Naive thymus-derived CD4-positive, alpha-beta T cell (primary cell): ENCODE measurements around the gene EFHC1. TPM values are rescaled to one million over a fixed set of nuclear protein-coding genes. Genes with fewer than 3 reads are reported as not detected.

Source experiments
- ATAC-seq: fragments of 150-1000 bp; cut with Tn5 transposase; 2 replicates; pipeline ENCODE4 v1.10.0; 2021; ENCODE audit warnings: mild to moderate bottlenecking, moderate library complexity
- CTCF ChIA-PET: fragments of 350-600 bp; sonication (Branson Sonifier 250); formaldehyde crosslinking; loops from one replicate; lab custom pipeline; 2021; ENCODE audit warnings: antibody characterized with exemption; lab: Charles Lee
- POLR2A ChIA-PET: fragments of 350-600 bp; sonication (Branson Sonifier 250); formaldehyde crosslinking; loops from one replicate; lab custom pipeline; 2021; ENCODE audit warnings: antibody characterized with exemption, inconsistent platforms; lab: Charles Lee
- DNase-seq, 9 donors: peaks; one replicate each; pipeline versions ENCODE4 v3.0.0 to v3.0.0-alpha.2; 2020 to 2022; ENCODE audit warnings: mixed read lengths in 1 of 9
- H3K27ac ChIP-seq: one replicate; pipeline ENCODE4 v1.7.0; 2013; ENCODE audit warnings: mild to moderate bottlenecking, low read depth, low read length, moderate library complexity
- H3K27me3 ChIP-seq, 2 donors: one replicate each; pipeline ENCODE4 v1.7.0; 2013; ENCODE audit warnings: low read length in 2 of 2, mild to moderate bottlenecking in 2 of 2, moderate library complexity in 2 of 2; ENCODE audit not compliant: control insufficient read depth in 2 of 2, insufficient read depth in 2 of 2
- H3K36me3 ChIP-seq, 3 experiments: 1 replicate in 2 of 3; 2 replicates in 1 of 3; pipeline ENCODE4 v1.7.0; 2013; ENCODE audit warnings: low read length in 3 of 3, mild to moderate bottlenecking in 3 of 3, moderate library complexity in 1 of 3; ENCODE audit not compliant: insufficient read depth in 3 of 3, control insufficient read depth in 2 of 3
- H3K4me1 ChIP-seq, 2 donors: one replicate each; pipeline ENCODE4 v1.7.0; 2013; ENCODE audit warnings: low read length in 2 of 2, mild to moderate bottlenecking in 2 of 2, moderate library complexity in 1 of 2; ENCODE audit not compliant: control insufficient read depth in 2 of 2, insufficient read depth in 2 of 2
- H3K4me3 ChIP-seq: 2 replicates; pipeline ENCODE4 v1.7.0; 2013; ENCODE audit warnings: mild to moderate bottlenecking, low read length
- H3K9me3 ChIP-seq, 3 experiments: 1 replicate in 2 of 3; 2 replicates in 1 of 3; pipeline ENCODE4 v1.7.0; 2013; ENCODE audit warnings: low read length in 3 of 3; ENCODE audit not compliant: control insufficient read depth in 2 of 3
- H3K27ac Mint-ChIP-seq, 9 donors: one replicate each; pipeline ENCODE4 v1.8.0; 2020 to 2022; ENCODE audit warnings: mixed read lengths in 9 of 9, mild to moderate bottlenecking in 8 of 9, moderate library complexity in 5 of 9, inconsistent platforms in 2 of 9
- H3K27me3 Mint-ChIP-seq, 5 donors: one replicate each; pipeline ENCODE4 v1.8.0; 2021 to 2022; ENCODE audit warnings: mixed read lengths in 5 of 5, mild to moderate bottlenecking in 1 of 5
- H3K36me3 Mint-ChIP-seq, 5 donors: one replicate each; pipeline ENCODE4 v1.8.0; 2020 to 2022; ENCODE audit warnings: mixed read lengths in 5 of 5, mild to moderate bottlenecking in 3 of 5, inconsistent platforms in 1 of 5
- H3K4me1 Mint-ChIP-seq, 7 donors: one replicate each; pipeline ENCODE4 v1.8.0; 2020 to 2022; ENCODE audit warnings: mixed read lengths in 7 of 7, mild to moderate bottlenecking in 3 of 7, inconsistent platforms in 1 of 7
- H3K4me3 Mint-ChIP-seq, 10 donors: one replicate each; pipeline ENCODE4 v1.8.0; 2020 to 2022; ENCODE audit warnings: mild to moderate bottlenecking in 10 of 10, mixed read lengths in 10 of 10, moderate library complexity in 6 of 10, inconsistent platforms in 2 of 10
- H3K9me3 Mint-ChIP-seq, 11 donors: one replicate each; pipeline ENCODE4 v1.8.0; 2020 to 2022; ENCODE audit warnings: mixed read lengths in 11 of 11, mild to moderate bottlenecking in 4 of 11, inconsistent platforms in 1 of 11, moderate library complexity in 1 of 11
- intact Hi-C, 2 donors: fragments of 100-400 bp; cut with micrococcal nuclease; formaldehyde crosslinking; loops; one replicate each; pipeline ENCODE4 v1.15.1; 2023
- polyA plus RNA-seq, 2 donors: library from polyadenylated mRNA; unstranded; fragments of 300-500 nt; fragmentation: Illumina TruSeq; gene quantifications; one replicate each; pipeline ENCODE4 v1.2.3, GENCODE V29; 2021
- total RNA-seq, 6 experiments: library from RNA in 5 of 6; stranded (reverse) in 5 of 6; gene quantifications; 1 replicate in 5 of 6; 2 replicates in 1 of 6; pipeline ENCODE4 v1.2.3 and lab custom pipeline; 2021 to 2026

The EFHC1 gene
- total and polyA plus RNA-seq, 7 experiments from 2014 or later, result 1.9 to 13.8 (median 5.8) TPM

DNA sequence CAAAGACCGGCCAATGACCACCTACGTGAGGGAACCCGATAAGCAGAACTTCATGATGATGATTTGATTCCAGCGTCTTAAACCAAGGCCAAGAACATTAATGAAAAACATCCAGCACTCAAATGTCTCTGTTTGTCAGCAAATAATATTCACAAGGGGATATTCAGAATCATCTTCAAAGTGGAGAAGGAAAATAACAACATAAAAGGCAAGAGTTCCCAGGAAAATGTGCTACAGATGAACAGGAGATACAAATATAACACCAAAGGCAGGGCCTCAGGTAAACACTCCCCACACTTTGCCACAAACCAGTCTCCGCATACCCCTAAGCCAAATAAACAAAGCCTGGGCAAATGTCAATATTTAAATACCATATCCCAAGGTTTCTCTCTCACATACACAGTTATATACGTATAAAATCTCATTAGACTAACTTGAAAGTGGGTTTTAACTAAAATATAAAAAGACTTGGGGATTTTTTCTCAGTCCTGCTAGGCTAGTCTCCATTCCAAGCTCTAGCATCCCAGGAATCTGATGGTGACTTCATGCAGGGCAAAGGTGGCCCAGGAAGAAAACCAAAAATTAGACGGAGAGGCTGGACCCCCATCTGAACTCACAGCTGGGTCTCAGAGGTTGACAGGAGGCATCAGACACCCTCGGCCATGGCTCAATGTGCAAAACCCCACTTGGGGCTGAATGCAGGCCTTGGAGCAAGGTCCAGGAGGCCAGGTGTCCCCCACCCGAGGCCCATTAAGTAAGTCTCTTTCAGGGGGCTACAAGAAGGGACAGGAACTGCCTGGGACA is 124.7 kb downstream of the EFHC1 start:
- Histone ChIP-seq H3K36me3 (no peaks in the 10 kb centered on the region), H3K4me1 (no peaks in the 10 kb centered on the region), H3K9me3 (no peaks in the 10 kb centered on the region), H3K4me3 (no peak overlapping the region), H3K27me3 (no peaks in the 10 kb centered on the region), H3K27ac (no peak overlapping the region)
- intact Hi-C loops, result no loop called here
- H3K4me1 Mint-ChIP-seq, result peaks cover 13 to 50% (median 36%) of the 10 kb centered on the region in 7 donors
- peaks cover 0 to 17% (median 6%) of the 10 kb centered on the region in 5 donors for H3K36me3 Mint-ChIP-seq
- no peak overlapping the region for H3K27ac Mint-ChIP-seq
- no peaks in the 10 kb centered on the region for H3K9me3 Mint-ChIP-seq
- DNase-seq (no peak), ATAC-seq (no peak)
- no peak overlapping the region for H3K4me3 Mint-ChIP-seq
- POLR2A ChIA-PET, result no interaction called here
- CTCF ChIA-PET, result no interaction called here
- H3K27me3 Mint-ChIP-seq, result no peaks in the 10 kb centered on the region

DNA sequence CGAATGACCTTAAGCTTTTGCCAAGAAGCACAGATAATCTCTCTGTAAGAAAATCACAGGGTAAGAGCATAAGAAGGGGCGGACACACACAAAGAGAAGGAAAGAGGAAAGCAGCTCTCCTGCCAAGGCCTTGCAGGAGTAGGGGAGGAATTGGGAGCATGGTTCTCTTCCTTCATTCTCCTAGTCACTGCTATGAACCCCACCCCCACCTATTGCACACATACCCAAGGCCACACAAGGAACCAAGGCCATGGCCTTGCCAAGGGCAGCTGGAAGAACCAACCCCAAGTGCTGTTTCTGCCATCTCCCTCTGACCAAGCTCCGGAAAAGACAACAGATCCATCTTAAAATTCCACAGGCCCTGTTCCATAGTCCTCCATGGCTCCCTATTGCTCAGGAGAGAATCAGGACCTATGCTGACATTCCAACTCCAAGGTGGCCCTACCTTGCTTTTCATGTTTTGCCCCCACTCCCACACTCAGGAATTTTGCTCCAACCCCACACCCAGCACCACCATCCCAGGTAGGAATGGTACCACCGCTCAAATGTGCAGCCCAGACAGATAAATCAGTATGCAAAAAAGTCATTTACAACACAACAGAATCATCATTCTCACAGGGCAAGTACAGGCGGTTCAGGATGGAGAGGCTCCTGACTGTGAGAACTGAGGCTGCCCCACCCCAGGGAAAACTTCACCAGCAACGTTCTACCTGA is 125.4 kb downstream of the EFHC1 start:
- ChIA-PET CTCF (no interaction called here), POLR2A (no interaction called here)
- H3K9me3 ChIP-seq, result no peaks in the 10 kb centered on the region
- H3K36me3 ChIP-seq, result no peaks in the 10 kb centered on the region
- no peaks in the 10 kb centered on the region for H3K27me3 Mint-ChIP-seq
- H3K9me3 Mint-ChIP-seq, result no peaks in the 10 kb centered on the region
- H3K4me1 ChIP-seq, result no peaks in the 10 kb centered on the region
- peaks cover 13 to 50% (median 37%) of the 10 kb centered on the region in 7 donors for H3K4me1 Mint-ChIP-seq
- H3K27ac ChIP-seq, result no peak overlapping the region
- H3K4me3 ChIP-seq, result no peak overlapping the region
- no peaks in the 10 kb centered on the region for H3K27me3 ChIP-seq
- no peak overlapping the region for H3K4me3 Mint-ChIP-seq
- no peak for DNase-seq
- ATAC-seq, result no peak
- no peak overlapping the region for H3K27ac Mint-ChIP-seq
- H3K36me3 Mint-ChIP-seq, result peaks cover 0 to 18% (median 7%) of the 10 kb centered on the region in 5 donors
- intact Hi-C loops, result no loop called here

DNA sequence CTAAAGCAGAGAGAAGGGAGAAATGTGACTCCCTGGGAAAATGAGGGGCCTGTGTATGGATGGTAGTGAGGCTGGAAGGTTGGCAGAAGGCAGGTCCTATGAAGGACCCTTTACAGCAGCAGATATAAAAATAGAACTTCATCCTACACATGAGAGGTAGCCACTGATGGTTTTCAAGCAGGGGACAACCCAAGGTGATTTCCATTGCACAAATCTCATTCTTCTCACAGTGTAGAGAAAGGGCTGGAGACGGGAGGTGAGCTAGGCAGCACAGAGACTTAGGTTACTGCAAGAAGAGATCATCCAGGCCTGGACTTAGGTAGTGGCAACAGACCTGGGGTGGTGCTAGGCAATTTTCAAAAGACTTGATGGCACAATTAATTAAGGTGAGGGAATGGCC is 126.0 kb downstream of the EFHC1 start:
- CTCF ChIA-PET, result interaction anchor here (1.0 kb wide), 1 partner anchor 106 kb away, joined by 3 read pairs; no protein-coding TSS in a partner anchor
- DNase-seq, result no peak
- Mint-ChIP-seq H3K4me1 (peaks cover 13 to 47% (median 35%) of the 10 kb centered on the region in 7 donors), H3K4me3 (peak overlapping the region in 1 of 10 donors; percentile 23), H3K27me3 (no peaks in the 10 kb centered on the region), H3K27ac (peak overlapping the region in 1 of 9 donors; percentile 51), H3K9me3 (no peaks in the 10 kb centered on the region), H3K36me3 (peaks cover 0 to 18% (median 7%) of the 10 kb centered on the region in 5 donors)
- Histone ChIP-seq H3K27me3 (no peaks in the 10 kb centered on the region), H3K4me3 (no peak overlapping the region), H3K9me3 (no peaks in the 10 kb centered on the region), H3K4me1 (no peaks in the 10 kb centered on the region), H3K36me3 (no peaks in the 10 kb centered on the region), H3K27ac (no peak overlapping the region)
- ATAC-seq, result no peak
- POLR2A ChIA-PET, result no interaction called here
- intact Hi-C loops, result no loop called here

DNA sequence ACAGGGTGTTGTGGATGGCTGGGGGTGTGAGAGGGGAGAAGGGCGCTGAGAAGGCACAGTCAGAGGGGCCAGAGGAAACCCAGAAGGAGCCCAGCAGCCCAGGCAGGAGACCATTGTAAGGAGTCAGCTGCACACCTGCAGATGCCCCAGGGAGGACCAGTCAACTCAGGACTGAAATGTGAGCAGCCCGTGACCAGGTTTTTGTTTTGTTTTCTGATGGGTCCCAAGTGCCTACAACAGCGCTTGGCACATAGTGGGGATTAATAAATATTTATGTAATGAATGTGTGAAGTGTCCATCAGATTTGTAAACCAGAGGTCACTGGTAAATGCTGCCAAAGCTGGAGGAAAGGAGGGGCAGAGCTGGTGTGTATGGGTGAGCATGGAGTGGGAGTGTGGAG is 126.5 kb downstream of the EFHC1 start:
- ChIA-PET CTCF (interaction anchor here (1.0 kb wide), 1 partner anchor 106 kb away, joined by 3 read pairs; no protein-coding TSS in a partner anchor), POLR2A (no interaction called here)
- Mint-ChIP-seq H3K36me3 (peaks cover 0 to 18% (median 7%) of the 10 kb centered on the region in 5 donors), H3K9me3 (no peaks in the 10 kb centered on the region), H3K27me3 (no peaks in the 10 kb centered on the region), H3K4me3 (no peak overlapping the region), H3K4me1 (peaks cover 13 to 49% (median 35%) of the 10 kb centered on the region in 7 donors), H3K27ac (peak overlapping the region in 1 of 9 donors; percentile 51)
- no peak overlapping the region for H3K4me3 ChIP-seq
- H3K27me3 ChIP-seq, result no peaks in the 10 kb centered on the region
- no peak for ATAC-seq
- intact Hi-C loops, result no loop called here
- no peak for DNase-seq
- no peaks in the 10 kb centered on the region for H3K36me3 ChIP-seq
- no peaks in the 10 kb centered on the region for H3K4me1 ChIP-seq
- no peaks in the 10 kb centered on the region for H3K9me3 ChIP-seq
- no peak overlapping the region for H3K27ac ChIP-seq

- Histone ChIP-seq H3K4me3 (no peak overlapping the region), H3K27me3 (no peaks in the 10 kb centered on the region), H3K4me1 (no peaks in the 10 kb centered on the region), H3K27ac (no peak overlapping the region), H3K36me3 (no peaks in the 10 kb centered on the region), H3K9me3 (no peaks in the 10 kb centered on the region)
- intact Hi-C loops, result no loop called here
- ATAC-seq (no peak), DNase-seq (no peak)
- H3K27me3 Mint-ChIP-seq, result no peaks in the 10 kb centered on the region
- H3K27ac Mint-ChIP-seq, result no peak overlapping the region
- H3K36me3 Mint-ChIP-seq, result peaks cover 0 to 22% (median 10%) of the 10 kb centered on the region in 5 donors
- H3K4me1 Mint-ChIP-seq, result peaks cover 13 to 60% (median 38%) of the 10 kb centered on the region in 7 donors
- H3K4me3 Mint-ChIP-seq, result no peak overlapping the region
- CTCF ChIA-PET, result no interaction called here
- POLR2A ChIA-PET, result no interaction called here
- no peaks in the 10 kb centered on the region for H3K9me3 Mint-ChIP-seq
These were observed 127.7 kb downstream of the EFHC1 start for GRCh38 chr6:52547647-52548352.

DNA sequence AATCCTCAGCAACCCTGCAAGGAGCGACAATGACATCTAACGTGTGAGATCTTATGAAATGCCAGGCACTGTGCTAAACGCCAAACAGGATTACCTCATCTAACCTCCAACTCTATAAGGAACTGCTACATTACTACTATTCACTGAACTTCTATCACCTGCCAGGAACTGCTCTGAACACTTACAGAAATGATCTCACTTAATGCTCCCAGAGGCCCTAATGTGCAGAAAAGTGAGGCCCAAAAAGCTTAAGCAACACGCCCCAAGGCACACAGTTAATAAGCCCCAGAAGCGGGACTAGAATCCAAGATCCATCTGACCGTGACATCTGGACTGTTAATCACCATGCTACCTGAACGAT is 128.2 kb downstream of the EFHC1 start:
- no peaks in the 10 kb centered on the region for H3K9me3 ChIP-seq
- ChIA-PET CTCF (no interaction called here), POLR2A (no interaction called here)
- no peaks in the 10 kb centered on the region for H3K36me3 ChIP-seq
- no peaks in the 10 kb centered on the region for H3K9me3 Mint-ChIP-seq
- peaks cover 0 to 26% (median 10%) of the 10 kb centered on the region in 5 donors for H3K36me3 Mint-ChIP-seq
- ATAC-seq, result no peak
- H3K4me3 Mint-ChIP-seq, result no peak overlapping the region
- peaks cover 13 to 65% (median 44%) of the 10 kb centered on the region in 7 donors for H3K4me1 Mint-ChIP-seq
- intact Hi-C loops, result no loop called here
- no peak overlapping the region for H3K4me3 ChIP-seq
- no peak overlapping the region for H3K27ac ChIP-seq
- no peaks in the 10 kb centered on the region for H3K27me3 Mint-ChIP-seq
- H3K27me3 ChIP-seq, result no peaks in the 10 kb centered on the region
- H3K4me1 ChIP-seq, result no peaks in the 10 kb centered on the region
- no peak for DNase-seq
- no peak overlapping the region for H3K27ac Mint-ChIP-seq
